ENCODE measurements around the gene NUDT4.
"Not testable (repeated sequence)": the region's sequence is repeated elsewhere in the genome, so short reads cannot be mapped to it uniquely, and the experiment has no call there.

NUDT4 gene

GRCh38 chr12:93402333-93403311 lies 24.9 kb downstream of the NUDT4 start:
- no peak for TF ChIP-seq CTCF (IDR thresholded peaks at IDR 0.05; ENCODE audit: borderline replicate concordance, insufficient read depth, low read depth, low read length)
- no peak overlapping the region for H3K4me3 ChIP-seq (ENCODE audit: low read depth, low read length)

- no peak for TF ChIP-seq CTCF (IDR thresholded peaks at IDR 0.05; ENCODE audit: borderline replicate concordance, insufficient read depth, low read depth, low read length)
- no peak overlapping the region for H3K4me3 ChIP-seq (ENCODE audit: low read depth, low read length)
These were observed 26.5 kb downstream of the NUDT4 start for GRCh38 chr12:93403988-93404803.

- H3K4me3 ChIP-seq (ENCODE audit: low read depth, low read length): no peak overlapping the region
- TF ChIP-seq CTCF (IDR thresholded peaks at IDR 0.05; ENCODE audit: borderline replicate concordance, insufficient read depth, low read depth, low read length): no peak
These were observed 27.5 kb downstream of the NUDT4 start for GRCh38 chr12:93404961-93405849.

- no peak for TF ChIP-seq CTCF (IDR thresholded peaks at IDR 0.05; ENCODE audit: borderline replicate concordance, insufficient read depth, low read depth, low read length)
- H3K4me3 ChIP-seq (ENCODE audit: low read depth, low read length): no peak overlapping the region
These were observed 29.6 kb downstream of the NUDT4 start for GRCh38 chr12:93407054-93407962.

- no peak overlapping the region for H3K4me3 ChIP-seq (ENCODE audit: low read depth, low read length)
- TF ChIP-seq CTCF (IDR thresholded peaks at IDR 0.05; ENCODE audit: borderline replicate concordance, insufficient read depth, low read depth, low read length): no peak
These were observed 30.2 kb downstream of the NUDT4 start for GRCh38 chr12:93407963-93408283.

- no peak overlapping the region for H3K4me3 ChIP-seq (ENCODE audit: low read depth, low read length)
- no peak for TF ChIP-seq CTCF (IDR thresholded peaks at IDR 0.05; ENCODE audit: borderline replicate concordance, insufficient read depth, low read depth, low read length)
These were observed 31.1 kb downstream of the NUDT4 start for GRCh38 chr12:93408813-93409212.

GRCh38 chr12:93409343-93410187 lies 31.8 kb downstream of the NUDT4 start:
- H3K4me3 ChIP-seq (ENCODE audit: low read depth, low read length): not testable (repeated sequence)

GRCh38 chr12:93411060-93411459 lies 33.3 kb downstream of the NUDT4 start:
- not testable (repeated sequence) for H3K4me3 ChIP-seq (ENCODE audit: low read depth, low read length)

GRCh38 chr12:93412396-93412795 lies 34.7 kb downstream of the NUDT4 start:
- not testable (repeated sequence) for H3K4me3 ChIP-seq (ENCODE audit: low read depth, low read length)

Data from GM12875 (cell line).